GM10248 (cell line): ENCODE measurements around the gene CTNND1.

Experiments used
- CTCF ChIA-PET: fragments of 300-600 bp; sonication (Branson Sonifier 250); formaldehyde crosslinking; extraction: SDS; loops from one replicate; lab custom pipeline; 2021; ENCODE audit warnings: antibody characterized with exemption; lab: Yijun Ruan, JAX
- POLR2A ChIA-PET: fragments of 350-650 bp; sonication (Branson Sonifier 250); formaldehyde crosslinking; extraction: SDS; loops from one replicate; lab custom pipeline; 2020; ENCODE audit warnings: antibody characterized with exemption; lab: Yijun Ruan, JAX
- DNase-seq: peaks from one replicate; pipeline ENCODE4 v3.0.0; 2012; ENCODE audit errors: extremely low spot score
- CTCF ChIP-seq: IDR thresholded peaks from 2 replicates; pipeline ENCODE4 v1.5.1; 2012; ENCODE audit warnings: mild to moderate bottlenecking, low read depth; ENCODE audit errors: extremely low read depth, missing control alignments, control extremely low read depth

Gene CTNND1

GRCh38 chr11:57867966-57868365 is 106.4 kb downstream of the CTNND1 start:
- POLR2A ChIA-PET, result no interaction called here
- CTCF ChIA-PET, result no interaction called here
- no peak for TF ChIP-seq CTCF
- no peak for DNase-seq

DNA sequence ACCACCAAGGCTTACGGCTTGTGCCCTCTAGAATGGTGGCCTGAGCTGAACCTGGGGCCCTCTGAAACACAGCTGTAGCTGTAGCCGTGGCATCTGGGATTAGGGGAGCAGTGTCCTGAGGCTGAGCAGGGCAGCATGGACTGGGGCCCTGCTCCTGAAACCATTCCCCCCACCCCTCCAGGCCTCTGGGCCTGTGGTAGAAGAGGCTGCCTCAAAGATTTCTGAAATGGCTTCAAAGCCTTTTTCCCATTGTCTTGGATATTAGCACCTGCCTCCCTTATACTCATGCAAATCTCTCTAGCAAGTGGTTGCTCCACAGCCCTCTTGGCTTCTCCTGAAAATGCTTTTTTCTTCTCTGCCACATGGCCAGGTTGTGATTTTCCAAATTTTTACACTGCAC is 106.9 kb downstream of the CTNND1 start:
- no peak for DNase-seq
- TF ChIP-seq CTCF, result no peak
- POLR2A ChIA-PET, result no interaction called here
- CTCF ChIA-PET, result no interaction called here
